Measurements from ENCODE around the gene CUL9.

CUL9 gene

GRCh38 chr6:43221046-43221972 is 39.3 kb downstream of the CUL9 start:
- H3K4me3 ChIP-seq (replicated peaks; ENCODE audit: low read depth, low read length): no peak overlapping the region
- TF ChIP-seq, protein P1, sequence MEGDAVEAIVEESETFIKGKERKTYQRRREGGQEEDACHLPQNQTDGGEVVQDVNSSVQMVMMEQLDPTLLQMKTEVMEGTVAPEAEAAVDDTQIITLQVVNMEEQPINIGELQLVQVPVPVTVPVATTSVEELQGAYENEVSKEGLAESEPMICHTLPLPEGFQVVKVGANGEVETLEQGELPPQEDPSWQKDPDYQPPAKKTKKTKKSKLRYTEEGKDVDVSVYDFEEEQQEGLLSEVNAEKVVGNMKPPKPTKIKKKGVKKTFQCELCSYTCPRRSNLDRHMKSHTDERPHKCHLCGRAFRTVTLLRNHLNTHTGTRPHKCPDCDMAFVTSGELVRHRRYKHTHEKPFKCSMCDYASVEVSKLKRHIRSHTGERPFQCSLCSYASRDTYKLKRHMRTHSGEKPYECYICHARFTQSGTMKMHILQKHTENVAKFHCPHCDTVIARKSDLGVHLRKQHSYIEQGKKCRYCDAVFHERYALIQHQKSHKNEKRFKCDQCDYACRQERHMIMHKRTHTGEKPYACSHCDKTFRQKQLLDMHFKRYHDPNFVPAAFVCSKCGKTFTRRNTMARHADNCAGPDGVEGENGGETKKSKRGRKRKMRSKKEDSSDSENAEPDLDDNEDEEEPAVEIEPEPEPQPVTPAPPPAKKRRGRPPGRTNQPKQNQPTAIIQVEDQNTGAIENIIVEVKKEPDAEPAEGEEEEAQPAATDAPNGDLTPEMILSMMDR (IDR thresholded peaks at IDR 0.05; ENCODE audit: insufficient read depth, low read length, poor library complexity, severe bottlenecking): no peak
- peaks cover 38% of the 10 kb centered on the region for H3K36me3 ChIP-seq (ENCODE audit: control insufficient read depth, insufficient read depth, low read length)
- DNase-seq (ENCODE audit: extremely low read depth, insufficient read length): no peak
- no peaks in the 10 kb centered on the region for H3K27me3 ChIP-seq (replicated peaks; ENCODE audit: control insufficient read depth, insufficient read depth, low read length)

DNA sequence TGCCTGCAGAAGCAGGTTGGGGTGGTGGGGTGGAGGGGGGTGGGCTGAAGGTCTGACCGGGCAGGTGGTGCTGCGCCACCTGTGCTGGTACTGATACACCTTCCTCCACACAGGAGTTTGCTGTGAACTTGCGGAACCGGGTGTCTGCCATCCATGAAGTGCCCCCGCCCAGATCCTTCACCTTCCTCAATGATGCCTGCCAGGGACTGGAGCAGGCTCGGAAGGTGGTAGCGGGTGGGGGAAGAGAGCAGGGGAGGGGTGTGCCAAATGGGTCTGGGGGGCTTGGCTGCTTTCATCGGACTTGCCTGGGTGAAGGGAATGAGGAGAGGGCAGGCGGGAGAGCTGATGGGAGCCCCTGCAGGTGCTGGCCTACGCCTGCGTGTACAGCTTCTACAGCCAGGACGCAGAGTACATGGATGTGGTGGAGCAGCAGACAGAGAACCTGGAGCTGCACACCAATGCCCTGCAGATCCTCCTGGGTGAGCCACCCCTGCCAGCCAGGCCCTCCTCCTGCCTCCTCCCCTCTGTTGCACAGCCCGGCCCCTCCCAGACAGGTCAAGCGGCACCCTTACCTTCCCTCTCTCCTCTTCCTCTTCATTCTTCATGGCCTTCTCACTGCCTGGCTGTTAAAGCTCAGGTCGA is 40.5 kb downstream of the CUL9 start:
- DNase-seq (ENCODE audit: extremely low read depth, insufficient read length): no peak
- Histone ChIP-seq H3K36me3 (ENCODE audit: control insufficient read depth, insufficient read depth, low read length) (peaks cover 33% of the 10 kb centered on the region), H3K27me3 (replicated peaks; ENCODE audit: control insufficient read depth, insufficient read depth, low read length) (no peaks in the 10 kb centered on the region), H3K4me3 (replicated peaks; ENCODE audit: low read depth, low read length) (no peak overlapping the region)
- TF ChIP-seq, protein P1 (IDR thresholded peaks at IDR 0.05; ENCODE audit: insufficient read depth, low read length, poor library complexity, severe bottlenecking): no peak

- Histone ChIP-seq H3K36me3 (ENCODE audit: control insufficient read depth, insufficient read depth, low read length) (peaks cover 33% of the 10 kb centered on the region), H3K4me3 (replicated peaks; ENCODE audit: low read depth, low read length) (no peak overlapping the region), H3K27me3 (replicated peaks; ENCODE audit: control insufficient read depth, insufficient read depth, low read length) (no peaks in the 10 kb centered on the region)
- TF ChIP-seq, protein P1 (IDR thresholded peaks at IDR 0.05; ENCODE audit: insufficient read depth, low read length, poor library complexity, severe bottlenecking): no peak
- DNase-seq (ENCODE audit: extremely low read depth, insufficient read length): no peak
Measured at GRCh38 chr6:43223175-43223574, 41.2 kb downstream of the CUL9 start.

- Histone ChIP-seq H3K27me3 (replicated peaks; ENCODE audit: control insufficient read depth, insufficient read depth, low read length) (no peaks in the 10 kb centered on the region), H3K36me3 (ENCODE audit: control insufficient read depth, insufficient read depth, low read length) (peaks cover 21% of the 10 kb centered on the region), H3K4me3 (replicated peaks; ENCODE audit: low read depth, low read length) (no peak overlapping the region)
- TF ChIP-seq, protein P1 (IDR thresholded peaks at IDR 0.05; ENCODE audit: insufficient read depth, low read length, poor library complexity, severe bottlenecking): no peak
- no peak for DNase-seq (ENCODE audit: extremely low read depth, insufficient read length)
Measured at GRCh38 chr6:43226192-43226851, 44.3 kb downstream of the CUL9 start.

GRCh38 chr6:43228951-43229802 is 47.2 kb downstream of the CUL9 start, which contains the start of gene DNPH1:
Gene DNPH1 (minus strand): TSS chr6:43229481. CDS start chr6:43229456, 25 bp downstream.
- DNase-seq (ENCODE audit: extremely low read depth, insufficient read length): peak; percentile 86
- TF ChIP-seq, protein P1 (IDR thresholded peaks at IDR 0.05; ENCODE audit: insufficient read depth, low read length, poor library complexity, severe bottlenecking): peak; percentile 36
- Histone ChIP-seq H3K27me3 (replicated peaks; ENCODE audit: control insufficient read depth, insufficient read depth, low read length) (no peaks in the 10 kb centered on the region), H3K4me3 (replicated peaks; ENCODE audit: low read depth, low read length) (peak within 1 kb of the TSS; percentile 70), H3K36me3 (ENCODE audit: control insufficient read depth, insufficient read depth, low read length) (peaks cover 5% of the 10 kb centered on the region)
